ENCODE measurements around the gene C13orf42.

C13orf42 gene

DNA sequence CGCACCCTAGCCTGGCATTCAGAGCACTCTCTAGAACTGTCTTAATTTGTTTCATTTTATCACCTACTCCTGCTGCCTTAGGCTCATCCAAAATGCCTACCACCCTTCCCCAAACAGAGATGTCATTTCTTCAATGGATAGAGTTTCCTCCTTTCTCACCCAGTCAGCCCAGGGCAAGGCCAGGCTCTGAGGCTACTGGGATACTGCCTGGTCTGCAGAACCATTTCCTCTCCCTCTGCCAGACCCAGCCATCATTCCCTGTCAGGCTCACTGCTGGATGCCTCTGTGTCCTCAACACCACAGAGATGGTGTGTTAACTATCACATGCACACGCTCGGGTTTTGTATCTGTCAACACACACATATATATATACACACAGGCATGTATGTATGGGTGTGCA is 47.2 kb downstream of the C13orf42 start:
- no peak for DNase-seq (ENCODE audit: low read depth)
- TF ChIP-seq, protein P1, sequence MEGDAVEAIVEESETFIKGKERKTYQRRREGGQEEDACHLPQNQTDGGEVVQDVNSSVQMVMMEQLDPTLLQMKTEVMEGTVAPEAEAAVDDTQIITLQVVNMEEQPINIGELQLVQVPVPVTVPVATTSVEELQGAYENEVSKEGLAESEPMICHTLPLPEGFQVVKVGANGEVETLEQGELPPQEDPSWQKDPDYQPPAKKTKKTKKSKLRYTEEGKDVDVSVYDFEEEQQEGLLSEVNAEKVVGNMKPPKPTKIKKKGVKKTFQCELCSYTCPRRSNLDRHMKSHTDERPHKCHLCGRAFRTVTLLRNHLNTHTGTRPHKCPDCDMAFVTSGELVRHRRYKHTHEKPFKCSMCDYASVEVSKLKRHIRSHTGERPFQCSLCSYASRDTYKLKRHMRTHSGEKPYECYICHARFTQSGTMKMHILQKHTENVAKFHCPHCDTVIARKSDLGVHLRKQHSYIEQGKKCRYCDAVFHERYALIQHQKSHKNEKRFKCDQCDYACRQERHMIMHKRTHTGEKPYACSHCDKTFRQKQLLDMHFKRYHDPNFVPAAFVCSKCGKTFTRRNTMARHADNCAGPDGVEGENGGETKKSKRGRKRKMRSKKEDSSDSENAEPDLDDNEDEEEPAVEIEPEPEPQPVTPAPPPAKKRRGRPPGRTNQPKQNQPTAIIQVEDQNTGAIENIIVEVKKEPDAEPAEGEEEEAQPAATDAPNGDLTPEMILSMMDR (IDR thresholded peaks at IDR 0.05; ENCODE audit: control insufficient read depth, insufficient read depth, low read depth, low read length, missing control alignments) = no peak
- H3K4me3 ChIP-seq (ENCODE audit: control insufficient read depth, low read depth, low read length) = no peak overlapping the region

- no peak for DNase-seq (ENCODE audit: low read depth)
- H3K4me3 ChIP-seq (ENCODE audit: control insufficient read depth, low read depth, low read length) = no peak overlapping the region
Observed at GRCh38 chr13:51058461-51059167, 52.5 kb downstream of the C13orf42 start.

GRCh38 chr13:51057906-51058305 is 53.2 kb downstream of the C13orf42 start:
- no peak for DNase-seq (ENCODE audit: low read depth)
- TF ChIP-seq, protein P1 (IDR thresholded peaks at IDR 0.05; ENCODE audit: control insufficient read depth, insufficient read depth, low read depth, low read length, missing control alignments) = no peak
- H3K4me3 ChIP-seq (ENCODE audit: control insufficient read depth, low read depth, low read length) = no peak overlapping the region

More at GRCh38 chr13:51058461-51059167, 52.5 kb downstream of the C13orf42 start:
- TF ChIP-seq, protein P1 (IDR thresholded peaks at IDR 0.05; ENCODE audit: control insufficient read depth, insufficient read depth, low read depth, low read length, missing control alignments) = no peak

- H3K4me3 ChIP-seq (ENCODE audit: control insufficient read depth, low read depth, low read length) = no peak overlapping the region
- DNase-seq (ENCODE audit: low read depth) = no peak
- TF ChIP-seq, protein P1 (IDR thresholded peaks at IDR 0.05; ENCODE audit: control insufficient read depth, insufficient read depth, low read depth, low read length, missing control alignments) = no peak
Observed at GRCh38 chr13:51057001-51057400, 54.1 kb downstream of the C13orf42 start.

GRCh38 chr13:51052581-51052980 is 58.5 kb downstream of the C13orf42 start:
- no peak overlapping the region for H3K4me3 ChIP-seq (ENCODE audit: control insufficient read depth, low read depth, low read length)
- TF ChIP-seq, protein P1 (IDR thresholded peaks at IDR 0.05; ENCODE audit: control insufficient read depth, insufficient read depth, low read depth, low read length, missing control alignments) = no peak
- no peak for DNase-seq (ENCODE audit: low read depth)

- TF ChIP-seq, protein P1 (IDR thresholded peaks at IDR 0.05; ENCODE audit: control insufficient read depth, insufficient read depth, low read depth, low read length, missing control alignments) = no peak
- no peak for DNase-seq (ENCODE audit: low read depth)
- H3K4me3 ChIP-seq (ENCODE audit: control insufficient read depth, low read depth, low read length) = no peak overlapping the region
Observed at GRCh38 chr13:51050021-51050830, 60.8 kb downstream of the C13orf42 start.

Data from AG09309 (cell line).